Measurements from ENCODE around the gene CYP3A5.

DNA sequence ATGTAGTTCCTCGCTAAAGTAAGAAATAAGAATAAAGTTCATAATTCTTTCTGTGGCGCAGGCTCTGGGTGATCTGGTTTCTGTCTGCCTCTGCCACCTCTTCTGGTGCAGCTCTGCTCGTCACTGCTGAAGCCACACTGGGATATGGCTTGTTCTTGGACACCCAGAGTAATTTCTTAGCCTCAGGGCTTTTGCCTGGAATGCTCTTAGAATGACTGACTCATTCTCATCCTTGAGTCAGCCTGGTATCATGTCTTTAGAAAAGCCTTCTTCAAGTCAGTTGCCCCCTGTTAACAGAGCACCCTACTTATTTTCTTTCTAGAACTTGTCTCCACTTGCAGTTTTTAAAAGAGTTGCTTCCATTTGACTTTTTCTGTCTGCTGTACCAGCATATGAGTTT lies 61.1 kb downstream of the CYP3A5 start:
- TF ChIP-seq ZNF274 (IDR thresholded peaks at IDR 0.05; ENCODE audit: low read length) = no peak
- TF ChIP-seq ZNF274 (tag by site-specific recombination; IDR thresholded peaks at IDR 0.05; ENCODE audit: borderline replicate concordance) = no peak
- TF ChIP-seq KLF16 (tag by site-specific recombination; IDR thresholded peaks at IDR 0.05) = no peak
- no peak for TF ChIP-seq ZNF354C (tag by site-specific recombination; IDR thresholded peaks at IDR 0.05; ENCODE audit: borderline replicate concordance, low read depth)
- TF ChIP-seq, protein P1, sequence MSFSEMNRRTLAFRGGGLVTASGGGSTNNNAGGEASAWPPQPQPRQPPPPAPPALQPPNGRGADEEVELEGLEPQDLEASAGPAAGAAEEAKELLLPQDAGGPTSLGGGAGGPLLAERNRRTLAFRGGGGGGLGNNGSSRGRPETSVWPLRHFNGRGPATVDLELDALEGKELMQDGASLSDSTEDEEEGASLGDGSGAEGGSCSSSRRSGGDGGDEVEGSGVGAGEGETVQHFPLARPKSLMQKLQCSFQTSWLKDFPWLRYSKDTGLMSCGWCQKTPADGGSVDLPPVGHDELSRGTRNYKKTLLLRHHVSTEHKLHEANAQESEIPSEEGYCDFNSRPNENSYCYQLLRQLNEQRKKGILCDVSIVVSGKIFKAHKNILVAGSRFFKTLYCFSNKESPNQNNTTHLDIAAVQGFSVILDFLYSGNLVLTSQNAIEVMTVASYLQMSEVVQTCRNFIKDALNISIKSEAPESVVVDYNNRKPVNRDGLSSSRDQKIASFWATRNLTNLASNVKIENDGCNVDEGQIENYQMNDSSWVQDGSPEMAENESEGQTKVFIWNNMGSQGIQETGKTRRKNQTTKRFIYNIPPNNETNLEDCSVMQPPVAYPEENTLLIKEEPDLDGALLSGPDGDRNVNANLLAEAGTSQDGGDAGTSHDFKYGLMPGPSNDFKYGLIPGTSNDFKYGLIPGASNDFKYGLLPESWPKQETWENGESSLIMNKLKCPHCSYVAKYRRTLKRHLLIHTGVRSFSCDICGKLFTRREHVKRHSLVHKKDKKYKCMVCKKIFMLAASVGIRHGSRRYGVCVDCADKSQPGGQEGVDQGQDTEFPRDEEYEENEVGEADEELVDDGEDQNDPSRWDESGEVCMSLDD (tag by site-specific recombination; IDR thresholded peaks at IDR 0.05) = no peak
- TF ChIP-seq, protein P2, sequence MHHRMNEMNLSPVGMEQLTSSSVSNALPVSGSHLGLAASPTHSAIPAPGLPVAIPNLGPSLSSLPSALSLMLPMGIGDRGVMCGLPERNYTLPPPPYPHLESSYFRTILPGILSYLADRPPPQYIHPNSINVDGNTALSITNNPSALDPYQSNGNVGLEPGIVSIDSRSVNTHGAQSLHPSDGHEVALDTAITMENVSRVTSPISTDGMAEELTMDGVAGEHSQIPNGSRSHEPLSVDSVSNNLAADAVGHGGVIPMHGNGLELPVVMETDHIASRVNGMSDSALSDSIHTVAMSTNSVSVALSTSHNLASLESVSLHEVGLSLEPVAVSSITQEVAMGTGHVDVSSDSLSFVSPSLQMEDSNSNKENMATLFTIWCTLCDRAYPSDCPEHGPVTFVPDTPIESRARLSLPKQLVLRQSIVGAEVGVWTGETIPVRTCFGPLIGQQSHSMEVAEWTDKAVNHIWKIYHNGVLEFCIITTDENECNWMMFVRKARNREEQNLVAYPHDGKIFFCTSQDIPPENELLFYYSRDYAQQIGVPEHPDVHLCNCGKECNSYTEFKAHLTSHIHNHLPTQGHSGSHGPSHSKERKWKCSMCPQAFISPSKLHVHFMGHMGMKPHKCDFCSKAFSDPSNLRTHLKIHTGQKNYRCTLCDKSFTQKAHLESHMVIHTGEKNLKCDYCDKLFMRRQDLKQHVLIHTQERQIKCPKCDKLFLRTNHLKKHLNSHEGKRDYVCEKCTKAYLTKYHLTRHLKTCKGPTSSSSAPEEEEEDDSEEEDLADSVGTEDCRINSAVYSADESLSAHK (tag by site-specific recombination; IDR thresholded peaks at IDR 0.05) = no peak
- no peak for TF ChIP-seq CTCF (tag by site-specific recombination; IDR thresholded peaks at IDR 0.05)
- no peak for TF ChIP-seq ZNF223 (tag by site-specific recombination; IDR thresholded peaks at IDR 0.05)
- TF ChIP-seq, protein P3, sequence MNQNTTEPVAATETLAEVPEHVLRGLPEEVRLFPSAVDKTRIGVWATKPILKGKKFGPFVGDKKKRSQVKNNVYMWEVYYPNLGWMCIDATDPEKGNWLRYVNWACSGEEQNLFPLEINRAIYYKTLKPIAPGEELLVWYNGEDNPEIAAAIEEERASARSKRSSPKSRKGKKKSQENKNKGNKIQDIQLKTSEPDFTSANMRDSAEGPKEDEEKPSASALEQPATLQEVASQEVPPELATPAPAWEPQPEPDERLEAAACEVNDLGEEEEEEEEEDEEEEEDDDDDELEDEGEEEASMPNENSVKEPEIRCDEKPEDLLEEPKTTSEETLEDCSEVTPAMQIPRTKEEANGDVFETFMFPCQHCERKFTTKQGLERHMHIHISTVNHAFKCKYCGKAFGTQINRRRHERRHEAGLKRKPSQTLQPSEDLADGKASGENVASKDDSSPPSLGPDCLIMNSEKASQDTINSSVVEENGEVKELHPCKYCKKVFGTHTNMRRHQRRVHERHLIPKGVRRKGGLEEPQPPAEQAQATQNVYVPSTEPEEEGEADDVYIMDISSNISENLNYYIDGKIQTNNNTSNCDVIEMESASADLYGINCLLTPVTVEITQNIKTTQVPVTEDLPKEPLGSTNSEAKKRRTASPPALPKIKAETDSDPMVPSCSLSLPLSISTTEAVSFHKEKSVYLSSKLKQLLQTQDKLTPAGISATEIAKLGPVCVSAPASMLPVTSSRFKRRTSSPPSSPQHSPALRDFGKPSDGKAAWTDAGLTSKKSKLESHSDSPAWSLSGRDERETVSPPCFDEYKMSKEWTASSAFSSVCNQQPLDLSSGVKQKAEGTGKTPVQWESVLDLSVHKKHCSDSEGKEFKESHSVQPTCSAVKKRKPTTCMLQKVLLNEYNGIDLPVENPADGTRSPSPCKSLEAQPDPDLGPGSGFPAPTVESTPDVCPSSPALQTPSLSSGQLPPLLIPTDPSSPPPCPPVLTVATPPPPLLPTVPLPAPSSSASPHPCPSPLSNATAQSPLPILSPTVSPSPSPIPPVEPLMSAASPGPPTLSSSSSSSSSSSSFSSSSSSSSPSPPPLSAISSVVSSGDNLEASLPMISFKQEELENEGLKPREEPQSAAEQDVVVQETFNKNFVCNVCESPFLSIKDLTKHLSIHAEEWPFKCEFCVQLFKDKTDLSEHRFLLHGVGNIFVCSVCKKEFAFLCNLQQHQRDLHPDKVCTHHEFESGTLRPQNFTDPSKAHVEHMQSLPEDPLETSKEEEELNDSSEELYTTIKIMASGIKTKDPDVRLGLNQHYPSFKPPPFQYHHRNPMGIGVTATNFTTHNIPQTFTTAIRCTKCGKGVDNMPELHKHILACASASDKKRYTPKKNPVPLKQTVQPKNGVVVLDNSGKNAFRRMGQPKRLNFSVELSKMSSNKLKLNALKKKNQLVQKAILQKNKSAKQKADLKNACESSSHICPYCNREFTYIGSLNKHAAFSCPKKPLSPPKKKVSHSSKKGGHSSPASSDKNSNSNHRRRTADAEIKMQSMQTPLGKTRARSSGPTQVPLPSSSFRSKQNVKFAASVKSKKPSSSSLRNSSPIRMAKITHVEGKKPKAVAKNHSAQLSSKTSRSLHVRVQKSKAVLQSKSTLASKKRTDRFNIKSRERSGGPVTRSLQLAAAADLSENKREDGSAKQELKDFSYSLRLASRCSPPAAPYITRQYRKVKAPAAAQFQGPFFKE (tag by site-specific recombination; IDR thresholded peaks at IDR 0.05; ENCODE audit: borderline replicate concordance) = no peak
- no peak for TF ChIP-seq ZBTB7A (tag by site-specific recombination; IDR thresholded peaks at IDR 0.05; ENCODE audit: low read depth)
- TF ChIP-seq HOXC10 (CRISPR knock-in tag; IDR thresholded peaks at IDR 0.05) = no peak
- no peak for TF ChIP-seq ZNF645 (tag by site-specific recombination; IDR thresholded peaks at IDR 0.05)
- TF ChIP-seq ZNF394 (tag by site-specific recombination; IDR thresholded peaks at IDR 0.05; ENCODE audit: borderline replicate concordance) = no peak
